GM23248 (cell line): ENCODE results near the gene IFNK.

Experiments used
- EZH2 ChIP-seq: fragments of 200-600 bp; sonication (generic); IDR thresholded peaks from 2 replicates; pipeline ENCODE4 v1.6.1; 2018; ENCODE audit warnings: antibody characterized with exemption, mild to moderate bottlenecking; ENCODE audit not compliant: insufficient read depth, poor library complexity, severe bottlenecking
- EZH2phosphoT487 ChIP-seq: fragments of 200-600 bp; sonication (generic); IDR thresholded peaks from 2 replicates; pipeline ENCODE4 v1.6.1; 2018; ENCODE audit warnings: antibody characterized with exemption, moderate library complexity, mild to moderate bottlenecking, low read depth; ENCODE audit not compliant: insufficient read depth

DNA sequence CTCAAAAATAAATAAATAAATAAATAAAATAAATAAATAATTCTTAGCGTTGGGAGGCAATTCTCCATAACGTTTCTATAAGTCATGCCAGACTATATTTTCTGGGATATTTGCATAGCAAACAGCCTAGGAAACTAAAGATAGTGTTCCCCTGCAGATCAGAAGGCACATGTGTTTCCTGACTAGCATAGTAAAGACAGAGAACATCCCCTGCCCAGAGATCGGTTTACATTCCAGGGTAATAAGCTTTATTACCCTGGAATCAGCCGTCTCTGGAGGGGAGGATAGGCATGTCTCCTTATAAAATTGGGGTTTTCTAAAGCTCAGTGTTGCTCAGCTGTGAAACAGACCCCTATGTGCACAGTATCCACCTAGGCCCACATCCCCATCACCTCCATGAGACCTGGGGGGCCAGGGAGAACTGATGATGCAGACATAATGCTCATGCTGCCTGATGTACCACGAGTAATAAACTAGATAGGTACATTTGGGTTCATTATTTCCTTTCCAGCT lies 36.9 kb upstream of the IFNK start:
- TF ChIP-seq EZH2 = no peak
- TF ChIP-seq EZH2phosphoT487 = no peak
